Measurements from ENCODE around the gene SPOCK2.
A peak's percentile ranks its signal among the peaks of the same experiment; 100 is the strongest.
"Not testable (repeated sequence)": the region's sequence is repeated elsewhere in the genome, so short reads cannot be mapped to it uniquely, and the experiment has no call there.

SPOCK2 gene

GRCh38 chr10:72109636-72110157 lies 21.3 kb upstream of the SPOCK2 start:
- no peak overlapping the region for H3K4me3 ChIP-seq (ENCODE audit: low read depth, low read length)
- no peak for DNase-seq (ENCODE audit: low read depth)

- no peak overlapping the region for H3K4me3 ChIP-seq (ENCODE audit: low read depth, low read length)
- DNase-seq (ENCODE audit: low read depth): no peak
These were observed 20.7 kb upstream of the SPOCK2 start for GRCh38 chr10:72108830-72109635.

- not testable (repeated sequence) for H3K4me3 ChIP-seq (ENCODE audit: low read depth, low read length); DNase-seq (ENCODE audit: low read depth)
These were observed 19.6 kb upstream of the SPOCK2 start for GRCh38 chr10:72108004-72108370.

- H3K4me3 ChIP-seq (ENCODE audit: low read depth, low read length): no peak overlapping the region
- DNase-seq (ENCODE audit: low read depth): no peak
These were observed 19.1 kb upstream of the SPOCK2 start for GRCh38 chr10:72107325-72108003.

GRCh38 chr10:72106896-72107295 lies 18.5 kb upstream of the SPOCK2 start:
- no peak for DNase-seq (ENCODE audit: low read depth)
- no peak overlapping the region for H3K4me3 ChIP-seq (ENCODE audit: low read depth, low read length)

- H3K4me3 ChIP-seq (ENCODE audit: low read depth, low read length): no peak overlapping the region
- no peak for DNase-seq (ENCODE audit: low read depth)
These were observed 18.0 kb upstream of the SPOCK2 start for GRCh38 chr10:72106154-72106849.

GRCh38 chr10:72105710-72106109 lies 17.4 kb upstream of the SPOCK2 start:
- DNase-seq (ENCODE audit: low read depth): no peak
- H3K4me3 ChIP-seq (ENCODE audit: low read depth, low read length): no peak overlapping the region

- no peak for DNase-seq (ENCODE audit: low read depth)
- H3K4me3 ChIP-seq (ENCODE audit: low read depth, low read length): no peak overlapping the region
These were observed 16.7 kb upstream of the SPOCK2 start for GRCh38 chr10:72105098-72105475.

GRCh38 chr10:72104472-72105097 lies 16.2 kb upstream of the SPOCK2 start:
- no peak for DNase-seq (ENCODE audit: low read depth)
- no peak overlapping the region for H3K4me3 ChIP-seq (ENCODE audit: low read depth, low read length)

- no peak for DNase-seq (ENCODE audit: low read depth)
- H3K4me3 ChIP-seq (ENCODE audit: low read depth, low read length): no peak overlapping the region
These were observed 11.2 kb upstream of the SPOCK2 start for GRCh38 chr10:72099600-72099921.

- no peak for DNase-seq (ENCODE audit: low read depth)
- H3K4me3 ChIP-seq (ENCODE audit: low read depth, low read length): no peak overlapping the region
These were observed 10.7 kb upstream of the SPOCK2 start for GRCh38 chr10:72098836-72099599.

- DNase-seq (ENCODE audit: low read depth): no peak
- no peak overlapping the region for H3K4me3 ChIP-seq (ENCODE audit: low read depth, low read length)
These were observed 10.0 kb upstream of the SPOCK2 start for GRCh38 chr10:72098301-72098835.

- DNase-seq (ENCODE audit: low read depth): peak; percentile 92
These were observed 9.3 kb upstream of the SPOCK2 start for GRCh38 chr10:72097448-72098300.

GRCh38 chr10:72096115-72097000 lies 8.0 kb upstream of the SPOCK2 start:
- no peak overlapping the region for H3K4me3 ChIP-seq (ENCODE audit: low read depth, low read length)
- peak; percentile 25 for DNase-seq (ENCODE audit: low read depth)

More at GRCh38 chr10:72097448-72098300, 9.3 kb upstream of the SPOCK2 start:
- H3K4me3 ChIP-seq (ENCODE audit: low read depth, low read length): no peak overlapping the region

GRCh38 chr10:72095195-72095594 lies 6.8 kb upstream of the SPOCK2 start:
- no peak for DNase-seq (ENCODE audit: low read depth)
- no peak overlapping the region for H3K4me3 ChIP-seq (ENCODE audit: low read depth, low read length)

GRCh38 chr10:72094574-72094973 lies 6.2 kb upstream of the SPOCK2 start:
- no peak for DNase-seq (ENCODE audit: low read depth)
- no peak overlapping the region for H3K4me3 ChIP-seq (ENCODE audit: low read depth, low read length)

- DNase-seq (ENCODE audit: low read depth): no peak
- H3K4me3 ChIP-seq (ENCODE audit: low read depth, low read length): no peak overlapping the region
These were observed 5.1 kb upstream of the SPOCK2 start for GRCh38 chr10:72093450-72093849.
